ENCODE results near the gene MAP1LC3B. TPM values are rescaled to one million over a fixed set of nuclear protein-coding genes. Genes with fewer than 3 reads are reported as not detected.

Gene MAP1LC3B
- total RNA-seq, 2 donors from 2014 or later = 41.9 to 51.8 TPM

GRCh38 chr16:87363771-87364455 is 28.2 kb upstream of the MAP1LC3B start:
- 23% methylated on average over 17 of the region's 17 CpGs for WGBS
- Histone ChIP-seq H3K27ac (peak overlapping the region; percentile 24 to 57), H3K36me3 (peaks cover 0 to 11% of the 10 kb centered on the region in 2 donors), H3K4me1 (replicated peaks) (no peaks in the 10 kb centered on the region), H3K4me3 (no peak overlapping the region), H3K27me3 (replicated peaks; ENCODE audit: insufficient read depth) (no peaks in the 10 kb centered on the region), H3K9me3 (no peaks in the 10 kb centered on the region)
- DNase-seq (ENCODE audit: low spot score) = no peak
- TF ChIP-seq CTCF (IDR thresholded peaks at IDR 0.05) = no peak
- TF ChIP-seq POLR2AphosphoS5 (IDR thresholded peaks at IDR 0.05) = peak; percentile 66
- intact Hi-C loops (cut with DNase I) = no loop called here

- no peak for TF ChIP-seq POLR2AphosphoS5 (IDR thresholded peaks at IDR 0.05)
- no peak for TF ChIP-seq POLR2A (IDR thresholded peaks at IDR 0.05)
- TF ChIP-seq CTCF (IDR thresholded peaks at IDR 0.05) = no peak
- Histone ChIP-seq H3K4me1 (replicated peaks) (no peaks in the 10 kb centered on the region), H3K4me3 (no peak overlapping the region), H3K9me3 (no peaks in the 10 kb centered on the region), H3K36me3 (no peaks in the 10 kb centered on the region), H3K27ac (no peak overlapping the region), H3K27me3 (replicated peaks; ENCODE audit: insufficient read depth) (no peaks in the 10 kb centered on the region)
- DNase-seq (ENCODE audit: low spot score) = no peak
- intact Hi-C loops (cut with DNase I) = no loop called here
- whole genome bisulfite sequencing = 86% methylated on average over 13 of the region's 13 CpGs
Measured at GRCh38 chr16:87365021-87365713, 27.0 kb upstream of the MAP1LC3B start.

- intact Hi-C loops (cut with DNase I) = no loop called here
- Histone ChIP-seq H3K4me1 (replicated peaks) (no peaks in the 10 kb centered on the region), H3K27me3 (replicated peaks; ENCODE audit: insufficient read depth) (no peaks in the 10 kb centered on the region), H3K9me3 (no peaks in the 10 kb centered on the region), H3K36me3 (no peaks in the 10 kb centered on the region), H3K4me3 (no peak overlapping the region), H3K27ac (no peak overlapping the region)
- no peak for DNase-seq (ENCODE audit: low spot score)
- TF ChIP-seq POLR2AphosphoS5 (IDR thresholded peaks at IDR 0.05) (no peak), CTCF (IDR thresholded peaks at IDR 0.05) (no peak), POLR2A (IDR thresholded peaks at IDR 0.05) (no peak)
- WGBS = 80% methylated on average over 4 of the region's 4 CpGs
Measured at GRCh38 chr16:87366288-87366687, 25.8 kb upstream of the MAP1LC3B start.

DNA sequence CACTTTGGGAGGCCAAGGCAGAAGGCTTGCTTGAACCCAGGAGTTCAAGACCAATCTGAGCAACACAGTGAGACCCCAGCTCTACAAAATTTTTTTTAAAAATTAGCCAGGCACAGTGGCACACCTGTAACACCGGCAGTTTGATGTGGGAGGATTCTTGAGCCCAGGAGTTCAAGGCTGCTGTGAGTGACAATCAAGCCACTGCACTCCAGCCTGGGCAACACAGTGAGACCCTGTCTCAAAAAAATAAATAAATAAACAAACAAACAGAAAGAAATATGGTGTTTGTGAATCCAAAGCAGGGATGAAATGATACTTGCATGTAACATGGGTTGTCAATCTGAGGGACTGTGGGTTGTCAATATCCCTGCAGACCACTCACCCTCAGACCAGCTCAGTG is 25.2 kb upstream of the MAP1LC3B start:
- intact Hi-C loops (cut with DNase I) = no loop called here
- Histone ChIP-seq H3K4me3 (no peak overlapping the region), H3K9me3 (no peaks in the 10 kb centered on the region), H3K4me1 (replicated peaks) (no peaks in the 10 kb centered on the region), H3K36me3 (no peaks in the 10 kb centered on the region), H3K27me3 (replicated peaks; ENCODE audit: insufficient read depth) (no peaks in the 10 kb centered on the region), H3K27ac (no peak overlapping the region)
- DNase-seq (ENCODE audit: low spot score) = no peak
- TF ChIP-seq CTCF (IDR thresholded peaks at IDR 0.05) = no peak
- no peak for TF ChIP-seq POLR2A (IDR thresholded peaks at IDR 0.05)
- no peak for TF ChIP-seq POLR2AphosphoS5 (IDR thresholded peaks at IDR 0.05)
- WGBS = 89% methylated on average over 1 of the region's 1 CpG

DNA sequence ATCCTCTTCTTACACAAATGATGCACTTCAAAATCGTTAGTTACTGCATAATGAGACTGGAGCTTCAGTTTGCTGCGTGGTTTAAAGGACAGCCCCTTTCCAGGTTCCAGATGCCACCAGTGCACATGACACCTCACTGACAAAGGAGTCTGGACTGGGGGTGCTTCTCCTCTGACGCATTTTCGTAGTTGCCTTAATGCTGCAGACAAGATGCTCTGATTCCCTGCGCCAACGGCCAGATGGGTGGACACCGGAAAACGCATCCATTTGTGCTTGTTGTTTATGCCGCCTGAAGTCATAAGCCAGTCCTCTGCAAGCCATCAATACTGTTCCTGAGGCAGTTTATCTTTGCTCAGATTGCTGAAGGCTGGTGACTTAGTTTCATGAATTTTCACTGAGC is 24.6 kb upstream of the MAP1LC3B start:
- no peak overlapping the region for H3K4me3 ChIP-seq
- intact Hi-C loops (cut with DNase I) = no loop called here
- no peak for DNase-seq (ENCODE audit: low spot score)
- WGBS = 87% methylated on average over 9 of the region's 9 CpGs
- no peaks in the 10 kb centered on the region for H3K36me3 ChIP-seq
- no peaks in the 10 kb centered on the region for H3K27me3 ChIP-seq (replicated peaks; ENCODE audit: insufficient read depth)
- no peak overlapping the region for H3K27ac ChIP-seq
- H3K4me1 ChIP-seq (replicated peaks) = no peaks in the 10 kb centered on the region
- no peaks in the 10 kb centered on the region for H3K9me3 ChIP-seq
- no peak for TF ChIP-seq POLR2AphosphoS5 (IDR thresholded peaks at IDR 0.05)
- TF ChIP-seq CTCF (IDR thresholded peaks at IDR 0.05) = no peak
- no peak for TF ChIP-seq POLR2A (IDR thresholded peaks at IDR 0.05)
